Spleen (tissue), 11 donors: Measurements from ENCODE around the gene EFNB2. TPM values are rescaled to one million over a fixed set of nuclear protein-coding genes. Genes with fewer than 3 reads are reported as not detected.

Experiments used
- DNase-seq: peaks from one replicate; pipeline ENCODE4 v3.0.0-alpha.2; 2020
- H3K27ac ChIP-seq, 8 donors: fragments of 200-600 bp; sonication (generic) in 7 of 8; 1 replicate in 4 of 8; 2 replicates in 4 of 8; pipeline versions ENCODE4 v1.5.0 to v1.8.0; 2016 to 2021; ENCODE audit warnings: inconsistent platforms in 4 of 8, mild to moderate bottlenecking in 4 of 8, moderate library complexity in 1 of 8
- H3K27me3 ChIP-seq, 7 donors: fragments of 200-600 bp; sonication (generic) in 6 of 7; replicated peaks in 1 of 7; 1 replicate in 4 of 7; 2 replicates in 3 of 7; pipeline versions ENCODE4 v1.5.0 to v1.8.0; 2016 to 2021; ENCODE audit warnings: inconsistent platforms in 3 of 7, mild to moderate bottlenecking in 1 of 7
- H3K36me3 ChIP-seq, 6 donors: fragments of 200-600 bp; sonication (generic) in 5 of 6; 1 replicate in 4 of 6; 2 replicates in 2 of 6; pipeline versions ENCODE4 v1.5.0 to v1.8.0; 2016 to 2021; ENCODE audit warnings: inconsistent platforms in 2 of 6
- H3K4me1 ChIP-seq, 6 donors: fragments of 200-600 bp; sonication (generic) in 5 of 6; 1 replicate in 3 of 6; 2 replicates in 3 of 6; pipeline versions ENCODE4 v1.5.0 to v1.8.0; 2016 to 2021; ENCODE audit warnings: inconsistent platforms in 3 of 6
- H3K4me3 ChIP-seq, 8 donors: fragments of 200-600 bp; sonication (generic) in 7 of 8; 1 replicate in 4 of 8; 2 replicates in 4 of 8; pipeline versions ENCODE4 v1.5.0 to v1.8.0; 2016 to 2021; ENCODE audit warnings: inconsistent platforms in 4 of 8, mild to moderate bottlenecking in 4 of 8, moderate library complexity in 2 of 8
- H3K9me3 ChIP-seq, 8 donors: fragments of 200-600 bp; sonication (generic) in 7 of 8; 1 replicate in 4 of 8; 2 replicates in 4 of 8; pipeline versions ENCODE4 v1.5.0 to v1.8.0; 2016 to 2021; ENCODE audit warnings: inconsistent platforms in 4 of 8
- CTCF ChIP-seq, 11 experiments: fragments of 200-600 bp in 7 of 11; fragments of 450-650 bp in 4 of 11; sonication (generic) in 4 of 11; IDR thresholded peaks in 8 of 11; conservative IDR thresholded peaks in 3 of 11; 1 replicate in 7 of 11; 2 replicates in 4 of 11; pipeline versions ENCODE4 v1.4.0 to v1.8.0; 2016 to 2021; ENCODE audit warnings: antibody characterized with exemption in 11 of 11, inconsistent platforms in 4 of 11, mild to moderate bottlenecking in 1 of 11
- POLR2A ChIP-seq, 3 donors: fragments of 450-650 bp; IDR thresholded peaks; one replicate each; pipeline ENCODE4 v1.5.1; 2017; ENCODE audit warnings: antibody characterized with exemption in 3 of 3, mild to moderate bottlenecking in 1 of 3
- POLR2AphosphoS5 ChIP-seq, 3 donors: sonication (generic); formaldehyde crosslinking; IDR thresholded peaks; one replicate each; pipeline ENCODE4 v1.5.1; 2017; ENCODE audit warnings: antibody characterized with exemption in 3 of 3
- WGBS, 5 donors: extraction: QIAGEN DNeasy Blood & Tissue Kit in 3 of 5; methylation state at CpG; one replicate each; pipeline versions ENCODE4 v1.1.5 to v1.1.7; 2013 to 2018; 5-methylcytosine and 5-hydroxymethylcytosine counted together
- intact Hi-C: fragments of 100-400 bp; cut with DNase I; formaldehyde crosslinking; loops from one replicate; pipeline ENCODE4 v1.15.0; 2023; ENCODE audit warnings: low total_unique reads
- polyA plus RNA-seq, 3 donors: library from polyadenylated mRNA; stranded (reverse); fragments of 200-250 nt; gene quantifications; one replicate each; pipeline ENCODE4 v1.2.1, GENCODE V29; 2013
- total RNA-seq, 7 donors: library from RNA; depleted of rRNA in 3 of 7; stranded (reverse); fragments of >200 nt in 3 of 7; fragmentation: NEBNext Ultra II Directional in 4 of 7; extraction: Animal tissue kit (Norgen Biotek cat#: 25700) in 4 of 7; gene quantifications; one replicate each; pipeline versions ENCODE4 v1.1.0 to v1.2.1, GENCODE V29; 2016 to 2021
- donor health status: healthy with polysubstance abuse.
- donor health status: DM: no; HTN: no; CAD: no; lungs with moderate emphysema.
- donor health status: DM: no; HTN: no; CAD: no.
- donor health status: Bipolar disorder and iron deficiency.
- donor health status: healthy.
- donor health status: DM: no; HTN: no; CAD: no.
- donor health status: DM: yes; HTN: yes; CAD: no.

Gene EFNB2
- total and polyA plus RNA-seq, 10 donors = 2.9 to 22.9 (median 16.0) TPM

- 91 to 97% (median 96%) methylated on average over 5 of the region's 5 CpGs for WGBS, 5 donors
- Histone ChIP-seq H3K4me1 (no peaks in the 10 kb centered on the region), H3K4me3 (no peak overlapping the region), H3K27me3 (peaks cover 0 to 7% (median 0%) of the 10 kb centered on the region in 7 donors), H3K36me3 (no peaks in the 10 kb centered on the region), H3K27ac (no peak overlapping the region), H3K9me3 (peaks cover 0 to under 1% (median 0%) of the 10 kb centered on the region in 8 donors)
- intact Hi-C loops = no loop called here
- no peak for DNase-seq
- TF ChIP-seq CTCF (IDR thresholded peaks at IDR 0.05 in 8 of 11, conservative IDR thresholded peaks at IDR 0.05 in 3 of 11) (no peak), POLR2A (IDR thresholded peaks at IDR 0.05) (no peak)
These were observed 58.2 kb downstream of the EFNB2 start for GRCh38 chr13:106477303-106477702.

- H3K9me3 ChIP-seq = no peaks in the 10 kb centered on the region
- WGBS, 5 donors = 82 to 96% (median 84%) methylated on average over 3 of the region's 3 CpGs
- DNase-seq = no peak
- H3K36me3 ChIP-seq = no peaks in the 10 kb centered on the region
- H3K27me3 ChIP-seq = peaks cover 0 to 7% (median 0%) of the 10 kb centered on the region in 7 donors
- no peak overlapping the region for H3K4me3 ChIP-seq
- no peak overlapping the region for H3K27ac ChIP-seq
- H3K4me1 ChIP-seq = no peaks in the 10 kb centered on the region
- intact Hi-C loops = no loop called here
- TF ChIP-seq CTCF (IDR thresholded peaks at IDR 0.05 in 8 of 11, conservative IDR thresholded peaks at IDR 0.05 in 3 of 11) (no peak), POLR2AphosphoS5 (IDR thresholded peaks at IDR 0.05) (no peak), POLR2A (IDR thresholded peaks at IDR 0.05) (no peak)
These were observed 59.6 kb downstream of the EFNB2 start for GRCh38 chr13:106475852-106476251.

- TF ChIP-seq CTCF (IDR thresholded peaks at IDR 0.05 in 8 of 11, conservative IDR thresholded peaks at IDR 0.05 in 3 of 11) = no peak
- no peak for TF ChIP-seq POLR2AphosphoS5 (IDR thresholded peaks at IDR 0.05)
- TF ChIP-seq POLR2A (IDR thresholded peaks at IDR 0.05) = no peak
- H3K4me1 ChIP-seq = no peaks in the 10 kb centered on the region
- intact Hi-C loops = no loop called here
- H3K27ac ChIP-seq = no peak overlapping the region
- no peaks in the 10 kb centered on the region for H3K36me3 ChIP-seq
- H3K27me3 ChIP-seq = peaks cover 0 to 7% (median 0%) of the 10 kb centered on the region in 7 donors
- DNase-seq = no peak
- 85 to 97% (median 90%) methylated on average over 6 of the region's 6 CpGs for WGBS, 5 donors
- no peaks in the 10 kb centered on the region for H3K9me3 ChIP-seq
- H3K4me3 ChIP-seq = no peak overlapping the region
These were observed 60.5 kb downstream of the EFNB2 start for GRCh38 chr13:106474912-106475311.

DNA sequence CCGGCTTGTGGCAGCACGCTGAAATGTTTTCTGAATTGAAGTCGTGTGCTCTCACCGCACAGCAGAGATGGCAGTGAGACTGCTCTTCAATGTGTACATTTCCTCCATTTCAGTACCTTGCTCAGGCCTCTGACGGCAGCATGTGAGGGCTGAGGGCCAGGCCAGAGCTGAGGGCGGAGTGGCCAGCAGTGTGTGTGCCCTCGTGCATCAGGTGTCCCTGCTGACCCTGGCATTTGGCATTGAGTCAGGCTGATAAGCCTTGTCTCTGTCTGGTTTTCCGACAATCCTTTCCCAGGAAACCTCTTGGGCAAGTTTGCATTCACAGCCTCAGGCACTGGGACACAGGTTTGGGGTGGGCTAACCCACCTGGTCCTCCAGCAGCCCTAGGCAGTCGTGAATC is 62.3 kb downstream of the EFNB2 start:
- 89 to 95% (median 91%) methylated on average over 8 to 9 of the region's 9 CpGs for WGBS, 5 donors
- Histone ChIP-seq H3K27ac (no peak overlapping the region), H3K36me3 (no peaks in the 10 kb centered on the region), H3K4me1 (no peaks in the 10 kb centered on the region), H3K4me3 (no peak overlapping the region), H3K27me3 (peaks cover 0 to 7% (median 0%) of the 10 kb centered on the region in 7 donors), H3K9me3 (no peaks in the 10 kb centered on the region)
- TF ChIP-seq CTCF (IDR thresholded peaks at IDR 0.05 in 8 of 11, conservative IDR thresholded peaks at IDR 0.05 in 3 of 11) (no peak), POLR2AphosphoS5 (IDR thresholded peaks at IDR 0.05) (no peak), POLR2A (IDR thresholded peaks at IDR 0.05) (no peak)
- intact Hi-C loops = no loop called here
- no peak for DNase-seq
